HG03558 (cell line): ENCODE measurements around the gene PPIB.
A peak's percentile ranks its signal among the peaks of the same experiment; 100 is the strongest.

Source experiments
- ATAC-seq: cut with Tn5 transposase; IDR thresholded peaks from one replicate; pipeline ENCODE4 v1.9.1; 2021; ENCODE audit warnings: moderate number of reproducible peaks; ENCODE audit not compliant: unreplicated experiment; ENCODE audit errors: extremely low read depth

Gene PPIB

GRCh38 chr15:64162869-64163658 lies at the start of gene PPIB:
PPIB (minus strand) TSS chr15:64163022; CDS start chr15:64162986, 36 bp downstream.
- ATAC-seq = peak; percentile 78

GRCh38 chr15:64211696-64212095 lies 48.9 kb upstream of the PPIB start:
- no peak for ATAC-seq

DNA sequence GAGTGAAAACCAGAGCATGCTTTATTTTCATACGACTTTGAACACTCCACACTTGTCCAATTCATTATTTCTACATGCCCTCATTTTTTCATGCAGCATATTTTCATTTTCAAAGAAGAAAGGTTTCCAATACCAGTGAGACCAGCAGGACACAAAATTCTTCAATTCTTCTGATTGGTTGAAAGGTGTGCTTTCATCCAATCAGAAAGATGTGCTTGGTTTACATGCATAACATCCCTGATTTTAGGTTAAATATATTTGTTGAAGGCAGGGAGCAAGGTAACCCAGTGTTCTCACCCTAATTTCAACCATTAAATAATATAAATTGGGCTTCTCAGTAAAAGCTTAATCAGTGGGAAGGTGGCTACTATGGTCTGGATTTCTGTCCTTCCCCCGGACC lies 47.5 kb upstream of the PPIB start:
- ATAC-seq = no peak

DNA sequence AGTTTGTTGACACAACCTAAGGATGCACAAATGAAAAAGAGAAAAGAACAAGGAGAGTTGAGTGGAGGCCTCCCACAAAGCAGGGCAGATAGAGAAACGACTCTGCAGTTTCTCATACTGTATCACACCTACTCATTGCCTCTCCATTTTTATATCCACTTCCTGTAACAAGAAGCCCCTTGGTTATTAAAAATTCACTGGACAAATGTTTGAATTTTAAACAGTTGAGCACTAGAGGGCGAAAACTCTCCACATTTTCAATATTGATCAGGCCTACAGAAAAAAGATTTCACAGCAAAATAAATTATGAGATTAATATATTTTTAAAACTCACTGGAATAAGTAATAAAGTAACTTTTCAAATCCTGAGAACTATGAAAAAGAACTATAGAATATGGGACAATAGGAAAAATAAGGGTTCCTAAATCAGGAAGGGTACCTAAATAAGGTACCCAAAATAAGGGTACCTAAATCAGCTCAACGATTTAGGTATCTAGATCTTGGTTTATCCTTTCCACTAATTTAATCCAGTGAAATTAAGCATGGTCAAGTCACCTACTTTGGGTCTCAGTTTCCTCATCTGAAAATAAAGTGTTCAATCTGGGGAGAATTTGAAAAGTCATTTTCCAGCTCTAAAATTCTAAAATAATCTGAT lies 47.0 kb upstream of the PPIB start:
- no peak for ATAC-seq

DNA sequence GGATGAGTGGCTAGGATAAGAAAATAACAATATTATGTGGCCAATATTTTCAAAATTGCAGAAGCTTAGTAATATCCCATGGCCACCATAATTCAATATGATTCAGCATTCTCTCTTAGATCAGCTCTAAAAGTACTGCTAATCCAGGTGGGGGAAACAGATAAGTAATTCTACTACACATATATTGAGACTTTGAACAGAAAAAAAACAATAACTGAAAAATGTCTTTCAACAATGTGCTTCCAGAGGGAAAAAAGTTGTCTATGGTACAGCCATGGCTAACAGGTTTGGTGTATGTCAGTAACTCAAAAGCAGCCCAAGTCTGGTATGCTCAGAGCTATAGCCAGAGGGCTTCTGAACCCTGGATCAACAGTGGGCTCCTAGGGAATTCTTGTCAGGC lies 42.4 kb upstream of the PPIB start:
- ATAC-seq = no peak

- ATAC-seq = no peak
Measured at GRCh38 chr15:64197425-64197824, 34.6 kb upstream of the PPIB start.

GRCh38 chr15:64193971-64194370 lies 31.1 kb upstream of the PPIB start:
- no peak for ATAC-seq

- no peak for ATAC-seq
Measured at GRCh38 chr15:64191971-64192830, 29.4 kb upstream of the PPIB start.

DNA sequence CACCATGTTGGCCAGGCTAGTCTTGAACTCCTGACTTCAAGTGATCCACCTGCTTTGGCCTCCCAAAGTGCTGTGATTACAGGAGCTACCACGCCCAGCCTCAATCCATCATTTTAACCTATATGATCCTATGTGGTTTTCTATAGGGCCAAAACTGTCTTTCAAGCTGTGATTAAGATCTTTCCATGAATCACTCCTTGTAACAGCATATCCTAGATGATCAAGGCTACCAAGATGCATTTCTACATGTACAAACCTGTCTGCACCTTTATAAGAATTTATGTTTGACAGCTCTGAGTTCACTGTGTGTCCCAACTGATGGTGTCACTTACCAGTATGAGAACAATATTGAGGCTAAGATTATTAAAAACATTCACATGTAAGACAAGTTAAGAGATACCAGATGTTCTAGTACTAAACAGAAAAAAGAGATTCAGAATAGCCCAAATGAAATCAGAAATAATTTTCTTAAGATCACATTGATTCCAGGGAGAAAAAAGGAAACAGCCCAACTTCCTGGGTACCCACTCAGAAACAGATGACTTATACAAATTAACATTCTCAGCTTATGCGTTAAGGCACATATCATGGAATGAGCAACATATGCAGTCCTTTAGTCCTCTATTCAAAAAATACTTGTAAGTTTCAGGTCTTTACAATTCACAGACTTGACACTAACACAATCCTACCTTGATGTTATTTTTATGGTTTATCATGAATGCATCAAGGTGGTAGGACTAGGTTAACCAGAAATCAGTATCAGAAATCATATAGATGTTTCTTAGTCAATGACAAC lies 24.8 kb upstream of the PPIB start:
- no peak for ATAC-seq

DNA sequence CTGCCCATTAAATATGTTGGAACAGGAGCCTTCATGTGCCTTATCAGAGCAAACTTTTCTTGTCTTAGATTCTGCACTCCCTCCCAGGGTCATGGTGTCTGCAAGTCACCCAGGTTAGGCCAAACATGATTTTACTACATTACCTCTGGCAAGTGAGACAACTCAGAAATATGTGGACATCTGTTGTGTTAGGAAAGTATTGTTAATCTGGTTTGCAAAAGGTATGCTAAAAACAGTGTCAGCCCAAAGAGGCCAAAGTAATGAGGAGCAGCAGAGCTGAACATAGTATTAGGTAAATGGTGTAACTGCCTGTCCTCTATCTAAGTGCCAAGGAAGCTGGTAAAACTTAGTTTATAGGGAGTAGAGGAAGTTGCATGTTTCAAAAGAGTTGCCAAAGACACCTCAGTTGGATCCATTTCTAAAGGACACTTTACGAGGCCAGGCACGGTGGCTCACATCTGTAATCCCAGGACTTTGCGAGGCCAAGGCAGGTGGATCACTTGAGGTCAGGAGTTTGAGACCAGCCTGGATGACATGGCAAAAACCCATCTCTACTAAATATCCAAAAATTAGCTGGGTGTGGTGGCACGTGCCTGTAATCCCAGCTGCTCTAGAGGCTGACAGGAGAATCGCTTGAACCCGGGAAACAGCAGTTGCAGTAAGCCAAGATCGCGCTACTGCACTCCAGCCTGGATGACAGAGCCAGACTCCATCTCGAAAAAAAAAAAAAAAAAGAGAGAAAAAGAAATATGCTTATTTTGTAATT lies 22.5 kb upstream of the PPIB start:
- ATAC-seq = no peak

- no peak for ATAC-seq
Measured at GRCh38 chr15:64182859-64183370, 20.1 kb upstream of the PPIB start.

DNA sequence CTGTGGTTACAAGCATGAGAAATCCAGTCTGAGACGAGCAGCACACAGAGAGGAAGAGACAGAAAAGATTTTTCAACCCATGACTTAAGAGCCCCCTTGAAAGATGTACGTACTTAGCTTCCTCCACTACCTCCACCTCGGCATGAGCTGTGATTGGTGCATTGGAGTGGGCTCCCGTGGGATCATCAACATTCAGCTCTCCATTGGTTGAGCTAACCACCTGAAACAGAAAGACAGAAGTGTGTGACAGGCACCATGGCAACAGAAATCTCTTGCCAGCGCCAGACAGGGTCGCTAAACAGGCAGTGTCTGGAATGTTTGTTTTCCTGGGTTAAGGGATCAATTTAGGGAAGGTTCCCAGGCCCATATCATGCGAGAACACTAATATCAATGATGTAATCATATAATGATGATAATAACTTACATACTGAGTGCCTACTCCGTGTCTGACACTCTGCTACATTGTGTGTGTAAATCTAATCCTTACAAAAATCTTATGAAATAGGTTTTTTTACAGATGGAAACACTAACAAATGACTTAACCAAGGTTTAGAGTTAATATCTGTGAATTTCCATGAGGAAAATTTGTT lies 17.5 kb upstream of the PPIB start:
- peak; percentile 59 for ATAC-seq

- no peak for ATAC-seq
Measured at GRCh38 chr15:64166102-64166890, 3.5 kb upstream of the PPIB start.

DNA sequence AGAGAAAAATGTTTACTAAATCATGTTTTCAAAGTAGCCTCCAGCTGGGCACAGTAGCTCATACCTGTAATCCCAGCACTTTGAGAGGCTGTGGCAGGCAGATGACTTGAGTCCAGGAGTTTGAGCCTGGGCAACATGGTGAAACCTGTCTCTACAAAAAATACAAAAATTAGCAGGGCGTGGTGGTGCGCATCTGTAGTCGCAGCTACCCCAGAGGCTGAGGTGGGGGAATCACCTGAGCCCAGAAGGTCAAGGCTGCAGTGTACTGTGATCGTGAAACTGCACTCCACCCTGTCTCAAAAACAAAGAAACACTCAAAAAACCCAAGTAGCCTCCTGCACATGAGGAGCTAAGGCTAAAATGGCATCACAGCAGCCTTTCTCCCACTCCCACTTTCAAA lies 1.6 kb upstream of the PPIB start:
- no peak for ATAC-seq

DNA sequence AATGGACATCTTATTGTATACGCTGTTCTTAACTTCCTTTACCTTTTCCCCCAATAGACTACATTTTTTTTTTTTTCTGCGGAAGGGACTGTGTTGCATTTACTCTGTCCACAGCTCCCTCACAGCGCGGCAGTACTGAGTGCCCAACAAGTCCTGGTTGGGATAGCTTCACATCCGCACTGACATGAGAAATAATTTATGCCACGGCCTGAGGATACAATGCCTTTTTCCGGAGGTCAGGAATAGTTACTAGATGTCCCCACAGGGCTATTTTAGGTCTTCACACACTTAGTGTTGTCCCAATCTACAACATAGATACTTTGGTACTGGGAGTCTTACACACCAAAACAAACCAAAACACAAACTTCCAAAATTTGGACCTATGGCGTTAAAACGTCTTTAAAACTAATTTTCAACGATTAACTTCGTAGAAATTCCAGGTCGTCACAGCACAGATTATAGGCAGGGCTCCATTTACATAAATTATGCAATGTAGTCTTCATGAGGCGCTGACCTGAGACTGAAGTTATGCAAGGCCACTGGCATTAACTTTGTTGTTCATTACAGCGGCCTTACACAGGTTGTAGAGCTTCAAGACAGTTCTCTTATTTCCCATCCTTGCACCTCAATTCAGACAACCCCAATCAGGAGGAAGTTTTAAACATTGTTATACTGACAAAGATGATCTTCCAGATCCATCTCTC lies 989 bp upstream of the PPIB start:
- ATAC-seq = no peak

GRCh38 chr15:64162478-64162868 lies 349 bp downstream of the PPIB start:
- ATAC-seq = no peak

- ATAC-seq = no peak
Measured at GRCh38 chr15:64161688-64162477, 939 bp downstream of the PPIB start.
